ENCODE results near the gene NCBP2L.
"Not testable (repeated sequence)": the region's sequence is repeated elsewhere in the genome, so short reads cannot be mapped to it uniquely, and the experiment has no call there.

NCBP2L gene

GRCh38 chrX:107753187-107753586, 24.3 kb upstream of the NCBP2L start:
- no peak for DNase-seq

GRCh38 chrX:107755721-107756120, 21.8 kb upstream of the NCBP2L start:
- DNase-seq: no peak

DNA sequence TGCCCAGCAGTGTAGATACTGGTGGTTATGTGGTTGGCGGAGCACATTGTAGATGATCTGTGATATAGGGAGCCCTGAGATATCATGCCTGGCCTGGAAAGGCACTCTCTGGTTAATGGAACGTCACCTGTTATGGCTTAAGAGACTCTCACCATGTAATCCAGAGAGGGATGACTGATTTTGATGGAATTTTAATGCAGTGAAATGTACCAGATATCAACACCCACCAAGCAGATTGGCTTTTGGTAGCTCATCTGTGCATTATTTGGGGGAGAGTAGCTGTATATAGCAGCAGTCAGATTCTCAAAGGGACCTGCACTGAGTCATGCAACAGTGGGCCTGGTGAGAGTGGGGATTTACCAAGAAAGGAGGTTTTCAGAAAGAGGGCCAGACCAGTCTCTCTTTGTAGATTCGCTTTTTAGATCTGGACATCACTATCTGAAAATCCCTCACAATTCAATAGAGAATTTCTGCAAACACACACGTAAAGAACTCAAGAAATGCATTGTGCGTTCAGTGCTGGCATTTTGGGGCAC, 19.2 kb upstream of the NCBP2L start:
- no peak for DNase-seq

DNA sequence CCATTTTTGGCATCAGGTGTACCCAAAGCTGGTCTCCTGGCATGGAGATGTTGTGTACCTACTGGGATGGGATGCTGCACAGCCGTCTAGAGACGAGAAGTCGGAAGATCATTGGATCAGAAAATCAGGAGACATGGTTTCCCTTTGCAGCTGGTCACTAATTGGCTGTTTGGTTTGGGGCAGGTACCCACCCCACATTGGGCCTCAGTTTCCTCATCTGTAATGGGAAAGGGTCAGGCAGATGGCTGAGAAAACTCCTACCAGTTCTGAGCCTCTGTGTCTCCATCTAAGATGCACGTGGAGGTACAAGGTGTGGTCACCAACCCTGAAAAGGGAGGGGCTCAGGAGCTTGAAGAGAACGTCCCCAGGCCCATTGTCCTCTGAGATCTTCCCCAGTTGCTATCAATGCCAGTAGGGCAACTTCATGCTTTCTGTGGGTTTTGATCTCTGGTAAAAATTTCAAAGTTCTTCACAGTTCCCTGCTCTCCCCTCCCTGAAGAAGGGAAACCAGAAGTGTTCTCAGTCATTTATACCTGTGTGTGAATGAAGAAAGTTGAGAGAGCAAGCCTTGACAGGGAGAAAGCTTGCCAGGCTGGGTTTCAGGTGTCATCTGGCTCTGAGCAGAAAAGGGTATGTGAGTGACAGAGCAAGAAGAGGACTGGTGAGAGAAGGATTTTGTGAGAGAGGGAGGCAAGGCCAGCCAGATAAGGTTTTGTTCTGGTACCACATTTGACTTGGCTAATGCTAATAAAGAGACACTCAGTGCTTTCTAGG, 17.0 kb upstream of the NCBP2L start:
- no peak for DNase-seq

DNA sequence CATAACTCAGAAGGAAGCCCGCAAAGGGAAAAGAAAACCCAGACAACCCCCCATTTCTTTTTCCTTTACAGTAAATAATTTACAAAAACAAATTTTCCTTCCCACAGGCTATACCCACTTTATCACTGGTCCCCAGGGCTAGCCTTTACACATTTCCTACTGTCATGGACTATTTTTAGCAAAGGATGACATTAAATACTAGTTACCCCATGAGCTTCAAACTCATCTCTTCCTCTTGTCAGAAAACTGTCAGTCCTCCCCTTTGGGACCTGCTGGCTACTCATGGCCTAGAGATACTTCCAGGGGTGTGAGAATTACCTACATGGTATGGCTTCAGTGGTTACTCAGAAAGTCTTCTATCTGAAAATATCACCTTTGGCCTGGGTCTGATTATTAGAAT, 13.9 kb upstream of the NCBP2L start:
- no peak for DNase-seq

DNA sequence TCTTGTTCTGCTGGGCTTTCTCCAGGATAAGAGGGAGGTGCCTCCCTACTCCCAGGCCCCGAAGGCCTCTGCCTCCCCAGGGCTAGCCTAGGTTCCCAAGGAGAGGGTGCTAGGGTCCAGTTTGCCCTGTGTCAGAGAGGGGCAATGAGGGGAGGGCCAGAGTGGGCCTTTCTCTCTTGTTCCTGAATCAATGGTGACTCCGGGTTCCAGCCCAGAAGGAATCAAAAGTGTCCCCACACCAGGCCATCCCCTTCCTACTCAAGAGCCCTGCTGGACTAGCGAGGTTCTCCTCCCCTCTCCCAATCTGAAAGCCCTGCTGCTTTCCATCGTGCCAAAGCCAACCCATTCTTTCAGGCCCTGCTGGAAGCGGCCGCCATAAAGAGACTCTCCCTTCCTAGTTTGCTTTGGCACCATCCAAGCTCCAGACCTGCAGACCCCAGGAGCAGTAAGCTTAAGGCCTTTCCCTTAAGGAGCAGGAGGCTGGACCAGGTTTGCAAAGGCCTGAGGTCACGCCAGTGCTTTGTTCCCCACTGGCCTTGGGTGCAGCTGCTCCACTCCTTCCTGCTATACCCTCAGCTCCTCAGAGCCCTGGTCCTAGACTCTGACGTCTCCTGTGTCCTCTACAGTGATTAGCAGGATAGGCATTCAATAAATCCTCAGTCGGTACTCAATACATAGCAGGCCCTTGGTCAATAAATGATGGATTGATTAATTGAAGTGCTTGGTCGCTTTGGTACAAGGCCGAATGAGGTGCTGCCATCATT, 12.5 kb upstream of the NCBP2L start:
- DNase-seq: no peak

DNA sequence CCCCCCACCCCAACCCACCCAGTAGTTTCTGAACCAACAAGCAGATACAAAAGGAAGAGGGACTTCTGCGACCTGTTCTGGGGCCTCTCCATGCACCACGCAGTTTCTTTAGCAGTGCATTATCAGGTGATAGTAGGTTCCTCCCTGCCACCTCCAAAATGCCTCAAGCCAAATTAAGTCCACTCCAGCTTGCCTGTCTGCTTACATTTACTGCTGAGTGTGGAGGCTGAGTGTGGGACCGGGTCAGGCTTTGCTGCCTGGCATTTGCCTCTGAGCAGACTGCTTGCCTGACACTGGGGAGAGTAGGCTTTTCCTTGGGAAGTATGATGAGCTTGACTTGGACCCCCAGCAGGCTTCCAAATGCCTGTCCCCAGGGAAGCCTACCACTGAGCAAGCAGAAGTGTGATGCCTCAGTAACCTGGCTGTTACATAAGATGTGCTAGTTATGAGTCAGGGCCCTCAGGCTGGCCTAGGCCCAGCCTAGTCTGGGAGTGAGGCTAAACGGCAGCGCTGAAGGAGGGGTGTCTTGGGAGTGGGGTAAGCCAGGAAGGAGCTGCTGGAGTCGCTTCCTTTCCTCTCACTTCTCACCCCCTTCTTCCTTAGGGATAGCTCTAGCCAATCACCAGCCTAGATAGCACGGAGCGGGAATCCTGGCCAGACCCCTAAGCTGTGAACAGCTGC, 10.9 kb upstream of the NCBP2L start:
- DNase-seq: no peak

DNA sequence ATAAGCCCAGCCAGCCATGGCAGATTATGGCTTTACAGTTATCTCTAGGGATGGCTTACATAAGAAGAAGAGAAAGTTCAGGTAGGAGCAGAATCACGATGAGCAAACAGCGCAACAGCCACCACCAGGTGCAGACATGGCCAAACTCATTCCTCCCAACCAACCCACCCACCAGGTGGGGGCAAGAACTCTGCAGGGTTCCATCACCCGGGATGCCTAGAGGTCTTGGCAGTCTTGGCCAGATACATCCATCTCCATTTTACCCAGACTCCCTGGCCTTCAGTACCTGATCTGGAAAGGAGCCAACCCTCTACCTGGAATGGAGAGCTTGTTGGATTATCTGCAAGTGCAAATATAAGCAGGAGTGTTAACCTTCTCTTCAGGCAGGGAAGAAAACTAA, 9.5 kb upstream of the NCBP2L start:
- no peak for DNase-seq

GRCh38 chrX:107769581-107770317, 7.8 kb upstream of the NCBP2L start:
- no peak for DNase-seq

DNA sequence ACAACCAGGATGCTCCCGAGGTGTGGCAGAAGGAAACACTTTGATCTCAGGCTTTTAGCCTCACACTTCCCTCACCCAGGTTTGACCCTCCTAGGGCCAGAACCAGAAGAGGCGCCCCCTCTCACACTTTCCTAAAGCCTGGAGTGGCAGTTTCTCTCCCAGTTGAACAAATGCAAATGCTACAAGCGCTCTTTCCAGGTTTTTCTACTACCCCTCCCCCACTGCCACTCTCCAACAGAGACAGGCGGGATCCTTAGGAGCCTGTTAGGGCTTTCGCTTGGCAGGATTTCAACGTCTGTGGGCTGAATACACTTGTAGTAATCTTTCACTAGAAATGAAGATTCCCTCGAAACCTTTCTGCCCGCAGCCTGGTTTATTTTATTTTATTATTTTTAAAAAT, 4.3 kb upstream of the NCBP2L start:
- DNase-seq: no peak

GRCh38 chrX:107773906-107774435, 3.6 kb upstream of the NCBP2L start:
- no peak for DNase-seq

- DNase-seq: no peak
These were observed 2.4 kb upstream of the NCBP2L start for GRCh38 chrX:107775000-107775733.

GRCh38 chrX:107775734-107776511, 1.6 kb upstream of the NCBP2L start, which contains the start of gene TSC22D3:
Gene TSC22D3, minus strand, starts transcription at chrX:107775787. Its CDS starts 368 bp downstream, at chrX:107775419.
- peak; percentile 81 for DNase-seq

GRCh38 chrX:107776649-107777535, 641 bp upstream of the NCBP2L start:
- DNase-seq: peak; percentile 86

DNA sequence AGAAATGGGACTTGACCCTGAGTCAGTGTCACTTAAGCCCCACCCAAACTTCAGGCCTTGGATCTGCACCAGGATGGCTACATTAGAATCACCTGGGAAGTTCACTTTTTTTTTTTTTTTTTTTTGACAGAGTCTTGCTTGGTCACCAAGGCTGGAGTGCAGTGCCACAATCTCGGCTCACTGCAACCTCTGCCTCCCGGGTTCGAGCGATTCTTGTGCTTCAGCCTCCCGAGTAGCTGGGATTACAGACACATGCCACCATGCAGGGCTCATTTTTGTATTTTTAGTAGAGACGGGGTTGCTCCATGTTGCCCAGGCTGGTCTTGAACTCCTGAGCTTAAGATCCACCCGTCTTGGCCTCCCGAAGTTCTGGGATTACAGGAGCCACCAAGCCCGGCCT, 3.0 kb downstream of the NCBP2L start:
- no peak for DNase-seq

DNA sequence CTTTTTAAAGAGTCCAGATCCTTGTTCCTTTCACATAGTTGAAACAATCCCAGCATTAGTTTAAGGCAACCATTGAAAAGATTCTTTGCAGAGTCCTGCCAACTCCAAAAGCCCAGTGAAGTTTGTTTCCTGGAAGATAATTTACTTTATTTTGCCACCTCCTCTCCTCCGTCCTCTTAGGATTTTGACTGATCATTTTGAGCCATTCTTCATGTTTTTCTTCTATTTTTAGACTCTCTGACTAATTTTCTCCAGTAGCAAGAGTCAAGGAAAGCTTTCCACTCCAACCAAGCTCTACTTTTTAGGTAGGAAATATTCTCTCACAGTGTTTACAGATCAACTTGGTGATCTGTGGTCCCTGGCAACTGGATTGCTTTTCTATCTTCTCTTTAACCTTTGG, 10.3 kb downstream of the NCBP2L start:
- DNase-seq: no peak

- peak; percentile 46 for DNase-seq
These were observed 26.9 kb downstream of the NCBP2L start for GRCh38 chrX:107804427-107804826.

- DNase-seq: no peak
These were observed 27.6 kb downstream of the NCBP2L start for GRCh38 chrX:107805179-107805578.

GRCh38 chrX:107810053-107810452, 32.5 kb downstream of the NCBP2L start:
- not testable (repeated sequence) for DNase-seq
